Fibroblast of the aortic adventitia (primary cell): Measurements from ENCODE around the gene ZZZ3. TPM values are rescaled to one million over a fixed set of nuclear protein-coding genes. Genes with fewer than 3 reads are reported as not detected.
A peak's percentile ranks its signal among the peaks of the same experiment; 100 is the strongest.

ENCODE experiments used
- DNase-seq: peaks from one replicate; pipeline ENCODE4 v3.0.0-alpha.2; 2010; ENCODE audit warnings: low read depth
- H3K4me3 ChIP-seq: 2 replicates; pipeline ENCODE4 v1.5.1; 2011; ENCODE audit warnings: low read depth, mild to moderate bottlenecking, control low read depth, low read length, moderate library complexity
- CTCF ChIP-seq: IDR thresholded peaks from 2 replicates; pipeline ENCODE4 v1.5.1; 2011; ENCODE audit warnings: mild to moderate bottlenecking, low read length, control low read depth, inconsistent platforms; ENCODE audit not compliant: insufficient read depth
- total RNA-seq: library from RNA; depleted of rRNA; stranded (reverse); fragments of >200 nt; gene quantifications from 2 replicates; pipeline ENCODE4 v1.2.3, GENCODE V29; 2012; ENCODE audit warnings: low replicate concordance

Gene ZZZ3
- 72.4 and 86.3 TPM in 2 replicates for total RNA-seq

- DNase-seq = peak; percentile 97
- no peak for TF ChIP-seq CTCF
- peak within 1 kb of the TSS; percentile 92 for H3K4me3 ChIP-seq
These were observed at the start of gene ZZZ3 for GRCh38 chr1:77682460-77683159. Gene ZZZ3, minus strand, starts transcription at chr1:77682658. Its CDS starts 49,304 bp downstream, at chr1:77633354.

- TF ChIP-seq CTCF = no peak
- H3K4me3 ChIP-seq = no peak overlapping the region
- no peak for DNase-seq
These were observed 49.6 kb upstream of the ZZZ3 start for GRCh38 chr1:77732090-77732489.

GRCh38 chr1:77725706-77726105, 43.2 kb upstream of the ZZZ3 start:
- H3K4me3 ChIP-seq = no peak overlapping the region
- no peak for TF ChIP-seq CTCF
- no peak for DNase-seq

GRCh38 chr1:77718181-77718580, 35.7 kb upstream of the ZZZ3 start:
- no peak overlapping the region for H3K4me3 ChIP-seq
- DNase-seq = no peak
- no peak for TF ChIP-seq CTCF

- no peak for TF ChIP-seq CTCF
- DNase-seq = no peak
These were observed 33.6 kb upstream of the ZZZ3 start for GRCh38 chr1:77716065-77716464.

GRCh38 chr1:77709727-77710126, 27.3 kb upstream of the ZZZ3 start:
- no peak overlapping the region for H3K4me3 ChIP-seq
- no peak for TF ChIP-seq CTCF
- no peak for DNase-seq

More at GRCh38 chr1:77716065-77716464, 33.6 kb upstream of the ZZZ3 start:
- no peak overlapping the region for H3K4me3 ChIP-seq

GRCh38 chr1:77706321-77706720, 23.9 kb upstream of the ZZZ3 start:
- DNase-seq = no peak
- no peak overlapping the region for H3K4me3 ChIP-seq
- no peak for TF ChIP-seq CTCF
